ENCODE data around the gene RGPD5.
"Not testable (repeated sequence)": the region's sequence is repeated elsewhere in the genome, so short reads cannot be mapped to it uniquely, and the experiment has no call there.

The RGPD5 gene

DNA sequence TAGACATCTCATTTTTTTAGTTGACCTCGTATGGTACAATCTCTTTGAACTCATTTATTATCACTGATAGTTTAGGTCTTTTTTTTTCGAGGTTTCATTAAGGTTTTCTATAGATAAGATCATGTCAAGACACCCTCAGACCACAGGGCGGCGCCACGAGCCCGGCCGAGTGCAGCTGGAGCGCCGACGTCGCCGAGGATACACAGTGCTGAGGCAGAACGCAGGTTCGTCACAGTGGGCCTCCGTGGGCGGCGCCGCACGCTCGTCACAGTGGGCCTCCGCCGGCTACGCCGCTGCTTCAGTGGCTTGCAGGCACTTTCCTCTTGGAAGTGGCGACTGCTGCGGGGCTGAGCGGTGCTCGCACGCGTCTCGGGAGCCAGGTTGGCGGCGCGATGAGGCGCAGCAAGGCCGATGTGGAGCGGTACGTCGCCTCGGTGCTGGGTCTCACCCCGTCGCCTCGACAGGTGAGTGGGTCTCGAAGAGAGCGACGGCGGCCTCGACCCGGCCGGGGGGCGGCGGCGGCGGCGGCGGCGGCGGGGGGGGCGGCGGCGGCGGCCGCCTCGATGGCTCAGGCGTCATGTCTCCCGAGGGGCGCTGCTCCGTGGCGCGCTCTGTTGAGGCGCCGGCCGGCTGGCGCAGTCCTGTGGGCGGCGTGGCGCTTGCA lies at the start of gene RGPD5:
RGPD5 (plus strand) TSS at position 232 of the 664 bp plus-strand sequence; CDS start at position 393, 161 bp downstream.
- not testable (repeated sequence) for DNase-seq (ENCODE audit: low spot score)

DNA sequence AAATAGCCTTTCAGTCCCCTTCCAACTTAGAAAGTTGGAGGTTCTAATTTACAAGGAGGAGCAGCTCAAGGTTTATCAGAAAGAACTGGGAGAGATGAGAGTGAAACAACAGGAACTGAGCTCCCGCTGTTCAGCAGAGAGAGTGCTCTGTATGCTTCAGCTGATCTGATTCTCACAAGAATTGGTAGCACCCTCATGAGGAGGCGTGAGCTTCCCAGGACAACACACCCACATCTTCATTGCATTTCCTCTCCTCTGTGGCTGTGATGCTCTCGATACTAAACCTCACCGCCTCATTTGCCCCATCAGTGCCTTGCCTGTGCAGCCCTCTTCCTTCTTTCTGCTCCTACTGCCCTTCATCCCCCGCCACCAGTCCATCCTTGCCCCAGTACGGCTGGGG lies 42.5 kb upstream of the RGPD5 start:
- not testable (repeated sequence) for DNase-seq (ENCODE audit: low spot score)

DNA sequence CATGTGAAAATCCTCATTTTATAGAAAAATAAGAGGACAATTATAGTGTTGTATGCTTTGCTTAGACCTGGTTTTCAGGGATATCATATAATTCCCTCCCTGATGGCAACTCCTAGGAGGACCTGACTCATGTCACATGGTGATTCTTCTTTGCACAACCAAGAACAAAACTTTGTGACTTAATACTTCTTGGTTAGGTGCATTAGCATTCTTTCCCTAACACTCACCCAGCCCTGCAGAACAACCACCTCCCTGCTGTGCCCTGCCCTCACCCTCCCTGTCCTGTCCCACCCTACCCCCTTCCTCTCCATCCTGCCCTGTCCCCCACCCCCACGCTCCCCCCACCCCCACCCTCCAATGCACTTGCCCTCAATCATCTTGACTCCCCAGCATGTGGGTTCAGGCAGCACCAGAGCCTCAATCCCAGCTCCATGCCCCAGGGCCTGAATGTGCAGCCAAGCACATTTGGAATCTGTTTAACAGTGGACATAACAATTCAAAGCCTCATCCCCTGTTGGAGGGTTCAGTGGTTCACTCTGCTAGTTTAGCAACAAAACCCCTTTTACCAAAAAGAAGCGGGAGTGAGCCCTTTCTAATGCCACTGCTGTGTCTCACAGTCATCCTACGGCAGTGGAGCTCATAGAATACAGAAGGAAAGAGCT lies 36.8 kb upstream of the RGPD5 start:
- not testable (repeated sequence) for DNase-seq (ENCODE audit: low spot score)

DNA sequence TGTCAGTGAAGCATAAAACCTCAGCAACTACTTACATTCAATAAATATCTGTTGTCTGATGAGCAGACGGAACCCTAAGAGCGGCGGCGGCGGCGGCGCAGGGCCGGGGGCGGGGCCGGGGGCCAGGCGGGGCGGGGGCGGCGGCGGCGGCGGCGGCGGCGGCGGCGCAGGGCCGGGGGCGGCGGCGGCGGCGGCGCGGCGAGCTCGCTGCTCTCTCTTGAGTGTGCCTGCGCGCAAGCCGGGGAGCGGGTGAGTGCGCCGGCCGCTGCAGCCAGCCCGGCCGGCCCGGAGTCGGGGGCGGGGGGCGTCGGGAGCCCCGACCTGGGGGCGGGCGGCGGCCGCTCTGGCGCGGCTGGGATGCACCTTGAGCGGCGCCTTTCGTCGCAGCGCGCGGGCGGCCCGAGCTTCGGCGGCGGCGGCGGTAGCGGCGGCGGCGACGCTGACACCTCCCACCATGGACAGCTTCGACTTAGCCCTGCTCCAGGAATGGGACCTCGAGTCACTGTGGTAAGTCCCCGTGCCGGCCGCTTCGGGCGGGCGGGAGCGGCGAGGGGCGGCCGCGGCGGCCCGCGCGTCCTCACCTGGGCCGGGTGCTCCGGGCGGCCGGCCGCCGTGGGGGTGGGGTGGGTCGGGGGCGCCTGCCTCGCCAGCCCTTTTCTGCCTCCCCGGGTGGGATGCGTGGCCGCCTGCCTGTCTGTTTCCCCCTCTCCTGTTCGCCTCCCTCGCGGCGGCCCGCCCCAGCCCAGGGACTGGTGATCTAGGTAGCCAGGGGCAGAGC lies 33.7 kb upstream of the RGPD5 start:
- not testable (repeated sequence) for DNase-seq (ENCODE audit: low spot score)

DNA sequence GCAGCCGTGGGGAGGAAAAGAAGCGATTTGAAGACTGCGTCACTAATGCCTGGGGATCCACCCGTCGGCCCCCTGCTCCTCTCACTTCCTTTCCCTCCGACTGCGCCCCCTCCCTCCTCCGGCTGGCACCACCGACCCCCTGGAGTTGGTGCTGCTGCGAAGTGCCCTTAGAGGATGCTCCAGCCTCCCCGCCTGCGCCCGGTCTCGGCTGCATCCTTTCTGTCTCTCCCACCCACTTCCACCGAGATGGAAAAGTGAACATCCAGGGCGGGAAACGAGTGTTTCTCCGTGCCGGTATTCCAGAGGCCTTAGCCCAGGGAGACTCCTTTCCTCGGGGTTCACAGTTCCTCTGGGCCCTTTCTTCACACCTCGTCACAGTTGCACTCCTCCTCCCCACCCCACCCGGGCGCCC lies 33.1 kb upstream of the RGPD5 start:
- not testable (repeated sequence) for DNase-seq (ENCODE audit: low spot score)

DNA sequence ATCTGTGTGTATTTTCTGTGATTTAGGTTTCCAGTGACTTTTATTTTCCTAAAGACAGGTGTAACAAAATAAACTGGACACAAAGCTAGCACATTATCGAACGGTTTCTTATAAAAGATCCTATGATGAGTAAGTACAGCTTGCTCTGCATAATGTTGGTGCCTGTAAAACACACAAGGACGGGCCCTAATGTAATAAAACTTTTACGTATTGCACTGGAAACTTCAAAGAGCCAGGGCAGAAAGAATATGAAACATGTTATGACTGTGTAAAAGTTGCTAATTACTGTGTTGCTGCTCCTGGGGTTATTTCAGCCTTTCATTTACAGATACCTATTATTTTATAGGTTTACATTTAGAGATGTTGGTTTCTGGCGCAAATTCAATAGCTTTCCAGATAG lies 32.1 kb upstream of the RGPD5 start:
- not testable (repeated sequence) for DNase-seq (ENCODE audit: low spot score)

DNA sequence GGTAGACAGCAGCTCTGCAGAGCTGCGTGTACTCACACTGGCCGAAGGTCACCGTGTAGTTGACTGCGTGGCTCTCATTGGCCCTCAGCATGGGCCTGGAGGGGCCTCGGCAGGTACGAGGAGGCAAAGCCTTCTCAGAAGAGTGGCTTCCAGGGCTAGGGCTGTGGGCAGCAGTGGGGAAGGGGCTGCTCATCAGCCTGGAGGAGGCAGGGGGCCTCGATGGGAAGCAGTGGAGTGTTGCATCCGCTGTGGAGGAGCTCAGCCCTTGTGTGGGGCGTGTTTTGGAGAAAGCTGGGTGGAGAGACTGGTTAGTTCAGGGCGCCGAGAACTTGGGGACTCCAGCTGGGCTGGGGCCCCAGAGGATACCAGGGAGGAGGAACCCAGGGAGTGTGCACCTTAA lies 28.0 kb upstream of the RGPD5 start:
- not testable (repeated sequence) for DNase-seq (ENCODE audit: low spot score)

DNA sequence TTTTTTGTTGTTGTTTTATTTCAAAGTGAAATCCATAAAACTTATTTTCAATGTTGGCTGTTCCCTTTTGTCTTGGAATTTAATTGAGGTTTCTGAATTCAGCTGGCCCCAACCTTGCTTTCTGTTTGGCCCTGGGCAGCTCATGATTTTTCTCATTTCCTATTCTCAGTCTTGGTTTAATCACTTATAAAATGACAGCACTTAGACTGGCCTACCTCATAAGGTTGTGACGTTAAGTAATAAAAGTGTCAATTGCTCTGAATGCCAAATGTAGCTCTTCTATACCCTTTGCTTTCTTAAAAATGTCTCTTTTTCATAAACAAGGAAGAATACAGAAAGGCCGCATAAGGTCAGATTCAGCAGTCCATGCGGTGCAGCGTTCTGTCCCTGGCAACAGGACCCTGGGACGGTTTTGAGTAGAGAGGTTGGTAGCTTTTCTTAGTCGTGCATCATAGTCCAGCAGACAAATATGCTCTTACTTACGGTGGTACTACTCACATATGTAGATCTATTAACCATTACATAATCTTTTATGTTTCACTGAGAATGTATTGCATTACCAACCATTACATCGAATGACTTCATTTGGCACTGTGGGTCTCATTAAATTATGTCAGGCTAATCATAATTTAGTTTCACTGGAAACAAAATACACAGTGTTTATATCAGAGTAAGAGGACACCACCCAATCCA lies 27.1 kb upstream of the RGPD5 start:
- DNase-seq (ENCODE audit: low spot score), result not testable (repeated sequence)

DNA sequence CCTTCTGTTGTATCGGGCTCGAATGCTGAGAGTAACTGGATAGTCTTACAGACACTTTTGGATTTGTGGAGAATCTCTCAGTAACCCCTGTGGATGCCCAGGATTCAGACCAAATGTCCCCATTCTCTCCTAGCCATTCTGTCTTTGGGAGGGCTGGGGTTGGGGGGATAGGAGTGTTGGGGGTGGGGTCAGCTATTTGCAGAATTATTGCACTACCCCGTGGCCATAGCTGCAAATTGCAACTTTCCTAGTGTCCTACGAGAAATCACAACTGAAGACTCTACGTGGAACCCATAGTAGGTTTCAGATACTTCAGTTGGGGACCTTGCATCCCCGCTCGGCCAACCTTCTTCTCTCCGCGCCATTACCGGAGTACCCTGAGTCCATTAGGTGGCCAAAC lies 25.2 kb upstream of the RGPD5 start:
- DNase-seq (ENCODE audit: low spot score), result not testable (repeated sequence)

DNA sequence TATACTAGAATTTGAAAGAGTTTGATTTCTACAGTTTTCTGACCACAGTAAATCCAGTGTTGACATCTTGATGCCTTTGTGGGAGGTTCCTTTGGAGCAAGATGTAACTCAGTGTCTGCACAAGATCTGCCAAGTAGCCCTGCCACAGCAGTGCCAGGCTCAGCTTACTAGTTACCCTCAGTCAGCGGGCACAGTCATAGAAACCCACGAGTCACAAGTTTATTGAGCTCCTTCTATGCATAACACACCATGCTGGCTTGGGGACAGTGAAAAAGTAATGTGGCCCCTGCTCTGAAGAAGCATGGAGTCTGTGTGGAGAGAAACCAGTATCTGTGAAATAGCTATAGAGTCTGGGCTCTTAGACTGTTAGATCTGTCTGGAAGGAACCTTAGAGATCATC lies 15.0 kb upstream of the RGPD5 start:
- DNase-seq (ENCODE audit: low spot score), result not testable (repeated sequence)

DNA sequence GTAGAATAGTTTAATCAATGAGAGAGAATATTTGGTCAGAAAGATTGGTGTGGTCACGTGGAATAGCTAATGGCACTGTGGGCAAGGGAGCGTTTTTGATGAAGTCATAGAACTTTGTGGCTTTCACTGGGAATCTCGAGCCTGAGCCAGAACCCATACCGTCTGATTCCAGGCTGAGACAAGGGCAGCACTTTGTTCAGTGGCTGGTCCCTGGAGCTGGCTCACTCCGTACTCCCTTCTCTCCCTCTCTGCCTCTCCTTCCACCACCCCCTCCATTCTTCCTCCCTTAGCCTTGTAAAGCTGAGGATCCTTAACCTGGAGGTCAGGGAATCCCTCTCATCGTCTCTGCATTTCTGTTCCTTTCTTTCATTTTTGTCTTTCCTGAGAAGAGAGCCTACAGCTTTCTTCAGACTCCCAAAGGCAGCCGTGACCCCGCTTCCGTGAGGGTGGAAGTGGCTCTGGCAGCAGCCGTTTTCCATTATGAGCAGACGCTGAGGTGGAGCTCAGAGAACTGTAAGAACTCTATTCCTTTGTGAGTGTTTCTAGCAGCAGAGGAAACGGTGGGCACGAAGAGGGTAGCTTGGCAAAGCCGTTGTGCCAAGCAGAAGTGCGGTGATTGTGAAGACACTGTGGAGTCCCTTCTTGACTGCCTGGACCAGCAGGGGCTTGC lies 12.8 kb upstream of the RGPD5 start:
- DNase-seq (ENCODE audit: low spot score), result not testable (repeated sequence)

DNA sequence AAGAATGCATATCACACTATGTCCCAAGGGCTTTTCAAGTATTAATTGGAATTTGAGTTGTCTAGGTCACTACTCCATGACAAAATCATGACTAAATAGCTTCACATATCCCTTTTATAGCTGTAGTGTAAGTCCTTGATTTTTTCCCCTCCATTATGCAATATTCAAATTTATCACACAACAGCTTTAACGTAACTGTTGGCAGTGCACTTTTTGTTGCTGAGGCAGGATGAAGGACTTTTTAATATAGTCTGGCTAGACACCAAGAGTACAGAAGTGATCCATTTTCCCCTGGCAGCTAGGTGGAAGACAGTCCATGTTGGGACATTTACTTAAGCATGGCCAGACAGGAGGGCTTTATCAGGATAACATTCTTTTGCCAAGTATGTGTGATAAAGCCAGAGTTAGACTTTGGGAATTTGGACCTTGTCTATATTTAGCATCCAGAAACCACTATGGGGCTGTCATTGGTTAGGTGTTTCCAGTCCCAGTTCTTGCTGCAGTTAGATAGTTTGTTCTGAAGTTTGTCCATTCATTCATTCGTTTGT lies 11.6 kb upstream of the RGPD5 start:
- DNase-seq (ENCODE audit: low spot score), result not testable (repeated sequence)

DNA sequence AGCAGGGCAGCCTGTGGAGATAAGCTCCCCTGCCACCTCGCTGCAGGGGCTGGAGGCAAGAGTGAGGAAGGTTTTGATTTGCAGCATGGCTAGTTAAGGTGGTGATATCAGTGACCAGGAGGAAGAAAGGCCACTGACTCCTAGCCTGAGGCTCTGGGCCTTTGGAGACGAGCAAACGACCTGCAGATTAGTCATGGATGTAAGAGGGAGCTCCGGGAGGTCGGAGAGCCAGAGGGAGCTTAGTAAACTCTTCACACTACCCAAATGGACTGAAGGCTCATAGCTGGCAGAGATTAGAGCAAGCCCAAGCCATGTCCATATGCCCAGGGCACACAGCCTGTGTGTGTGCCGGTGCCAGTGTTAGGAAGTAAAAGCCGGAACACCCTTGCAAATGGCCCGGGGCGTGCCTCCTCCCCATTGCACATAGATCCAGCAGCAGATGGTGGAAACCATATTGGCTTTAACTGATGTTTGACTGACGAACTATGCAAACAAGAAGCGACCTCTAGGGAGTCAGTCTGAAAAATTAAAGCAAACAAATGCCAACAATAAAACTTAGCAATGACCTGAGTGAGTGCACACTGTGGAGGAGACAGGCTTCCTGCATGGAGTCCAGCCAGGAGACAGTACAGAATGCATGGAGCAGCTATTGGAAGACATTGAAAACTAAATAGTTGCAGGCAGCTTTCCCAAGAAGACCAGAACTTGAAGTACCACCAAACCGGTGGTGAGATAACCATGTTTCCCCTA lies 2.4 kb upstream of the RGPD5 start:
- DNase-seq (ENCODE audit: low spot score), result not testable (repeated sequence)

DNA sequence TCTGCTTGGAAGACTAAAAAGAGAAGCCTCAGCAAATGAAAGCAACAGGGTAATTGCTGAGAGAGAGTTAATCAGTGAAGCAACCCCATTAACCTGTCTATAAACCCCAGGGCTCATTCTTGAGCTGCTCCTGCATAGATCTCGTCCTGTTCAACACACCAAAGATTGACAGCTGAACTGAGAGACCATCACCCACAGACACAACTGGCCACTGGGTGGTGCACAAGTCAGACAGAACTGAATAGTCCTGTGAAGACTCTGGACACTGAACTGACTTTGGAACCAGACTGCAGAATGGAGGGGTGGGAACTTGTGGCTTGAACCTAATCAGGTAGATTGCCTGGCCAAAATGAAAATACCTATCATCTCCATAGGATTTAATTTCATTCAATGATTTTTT lies 1.4 kb upstream of the RGPD5 start:
- DNase-seq (ENCODE audit: low spot score), result not testable (repeated sequence)

DNA sequence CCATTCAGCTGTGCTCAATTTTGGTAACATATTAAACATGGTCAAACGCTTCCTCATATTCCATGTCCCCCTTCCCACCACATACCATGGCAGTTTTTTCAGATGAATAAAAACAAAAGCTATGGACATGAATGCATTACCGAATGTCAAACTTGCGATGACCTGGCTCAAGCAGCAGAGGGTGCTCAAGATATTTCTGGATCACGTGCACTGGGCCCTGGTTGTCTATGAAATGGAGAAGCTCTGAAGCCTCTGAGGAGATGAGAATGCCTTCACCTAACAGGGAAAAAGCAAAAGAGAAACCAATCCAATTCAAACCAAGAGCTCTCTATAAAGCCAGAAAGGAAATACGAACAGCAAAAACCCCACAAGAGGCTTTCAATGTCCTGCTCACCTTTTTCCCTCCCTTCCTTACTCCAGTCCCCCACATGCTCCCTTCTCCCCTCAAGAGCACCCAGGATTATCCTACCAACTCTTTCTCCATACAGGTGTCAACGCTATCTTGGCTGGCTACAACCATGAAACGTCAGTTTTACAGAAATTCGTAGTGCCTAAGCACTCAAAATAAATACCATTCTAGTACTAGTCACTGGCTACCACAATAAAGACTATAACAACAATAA lies 77.1 kb downstream of the RGPD5 start:
- not testable (repeated sequence) for DNase-seq (ENCODE audit: low spot score)

DNA sequence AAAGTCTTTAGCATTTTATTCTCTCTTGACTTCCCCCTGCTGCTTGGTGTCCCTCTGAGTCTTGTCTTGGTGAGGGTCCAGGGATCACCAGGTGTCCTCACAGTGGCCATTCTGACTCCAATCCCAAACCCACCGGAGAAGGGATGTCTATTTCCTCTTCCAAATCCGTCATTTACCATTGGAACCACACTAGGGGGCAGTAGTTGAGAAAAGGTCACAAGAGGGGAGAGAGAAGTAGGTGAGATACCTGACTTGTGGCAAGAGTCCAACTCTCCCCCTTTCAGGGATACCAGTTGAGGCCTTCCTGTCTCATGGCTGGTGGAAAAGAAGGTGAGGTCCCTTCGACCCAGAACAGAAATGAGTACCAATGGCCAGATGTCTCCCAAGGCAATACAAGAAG lies 82.5 kb downstream of the RGPD5 start:
- DNase-seq (ENCODE audit: low spot score), result not testable (repeated sequence)

DNA sequence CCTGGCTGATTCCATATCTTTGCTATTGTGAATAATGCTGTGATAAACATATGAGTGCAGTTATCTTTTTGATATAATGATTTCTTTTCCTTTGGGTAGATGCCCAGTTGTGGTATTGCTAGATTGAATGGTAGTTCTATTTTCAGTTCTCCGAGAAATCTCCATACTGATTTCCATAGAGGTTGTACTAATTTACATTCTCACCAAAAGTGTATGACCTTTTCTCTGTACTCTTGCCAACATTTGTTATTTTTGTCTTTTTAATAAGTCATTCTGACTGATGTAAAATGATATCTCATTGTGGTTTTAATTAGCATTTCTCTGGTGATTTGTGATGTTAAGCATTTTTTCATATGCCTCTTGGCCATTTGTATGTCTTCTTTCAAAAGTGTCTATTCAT lies 88.0 kb downstream of the RGPD5 start:
- DNase-seq (ENCODE audit: low spot score), result not testable (repeated sequence)

DNA sequence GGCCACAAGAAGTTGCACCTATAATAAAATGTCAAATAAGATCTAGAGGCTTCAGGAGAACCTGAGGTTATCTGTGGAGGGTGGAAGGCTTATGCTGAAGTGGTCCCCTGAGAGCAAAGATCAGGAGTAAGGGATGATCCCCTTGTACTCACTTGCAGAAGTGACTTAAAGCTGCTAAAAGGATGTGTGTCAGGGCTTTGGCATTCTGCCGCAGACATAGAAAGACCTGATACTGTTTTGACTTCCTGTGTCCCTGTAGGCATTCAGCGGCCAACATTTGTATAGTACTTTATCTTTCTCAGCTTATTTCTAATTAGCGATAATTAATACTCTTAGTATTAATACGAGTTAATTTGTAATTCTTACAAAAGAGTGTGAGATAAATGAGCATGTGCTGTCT lies 94.3 kb downstream of the RGPD5 start:
- DNase-seq (ENCODE audit: low spot score), result not testable (repeated sequence)

DNA sequence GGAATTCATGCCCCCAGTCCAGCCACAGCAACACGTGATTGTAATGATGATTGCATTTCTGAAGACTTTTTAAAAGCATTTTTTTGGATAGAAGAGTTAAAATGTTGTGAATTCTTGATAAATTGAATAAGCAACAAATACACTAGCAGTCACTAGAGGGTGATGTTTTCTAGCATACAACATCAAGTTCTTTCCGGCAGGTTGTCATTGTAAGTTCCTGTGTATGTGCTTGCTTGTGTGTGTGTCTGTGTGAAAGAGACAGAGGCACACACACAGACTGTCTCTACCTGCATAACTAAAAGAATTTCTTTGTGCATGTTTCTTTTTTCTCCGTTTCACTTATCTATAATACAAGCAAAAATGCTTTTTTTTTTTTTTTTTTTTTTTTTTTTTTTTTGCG lies 95.8 kb downstream of the RGPD5 start:
- not testable (repeated sequence) for DNase-seq (ENCODE audit: low spot score)

DNA sequence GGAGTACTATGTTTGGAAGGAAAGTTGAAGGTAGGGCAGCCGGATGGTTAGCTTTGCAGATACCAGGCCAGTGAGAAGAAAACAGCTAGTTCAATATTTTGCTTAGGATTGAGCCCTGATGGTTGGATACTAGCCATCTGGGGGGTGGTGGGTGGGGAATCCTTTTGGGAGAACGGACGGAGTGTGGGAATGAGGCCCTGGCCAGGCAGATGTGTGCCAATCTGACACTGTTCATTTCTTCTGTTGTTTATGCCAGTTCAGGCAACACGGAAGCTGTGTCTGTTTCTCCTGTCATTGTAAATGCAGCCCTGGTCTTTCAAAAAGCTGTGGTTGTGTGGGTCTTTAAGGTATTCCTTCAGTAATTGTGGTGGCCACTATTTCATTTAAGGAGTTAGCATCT lies 96.9 kb downstream of the RGPD5 start:
- not testable (repeated sequence) for DNase-seq (ENCODE audit: low spot score)

Measured in HuH-7 (cell line).